ENCODE measurements around the gene IL4I1.

The IL4I1 gene

GRCh38 chr19:49850221-49850486, 46.5 kb downstream of the IL4I1 start:
- no peak for DNase-seq (ENCODE audit: low spot score)

GRCh38 chr19:49849433-49850220, 47.1 kb downstream of the IL4I1 start:
- no peak for DNase-seq (ENCODE audit: low spot score)

- DNase-seq (ENCODE audit: low spot score), result no peak
Measured at GRCh38 chr19:49848938-49849337, 47.7 kb downstream of the IL4I1 start.

GRCh38 chr19:49847731-49848696, 48.7 kb downstream of the IL4I1 start:
- DNase-seq (ENCODE audit: low spot score), result peak; percentile 76

- no peak for DNase-seq (ENCODE audit: low spot score)
Measured at GRCh38 chr19:49846408-49846807, 50.3 kb downstream of the IL4I1 start.

- DNase-seq (ENCODE audit: low spot score), result no peak
Measured at GRCh38 chr19:49845414-49845813, 51.3 kb downstream of the IL4I1 start.

- no peak for DNase-seq (ENCODE audit: low spot score)
Measured at GRCh38 chr19:49844138-49845095, 52.3 kb downstream of the IL4I1 start.

- DNase-seq (ENCODE audit: low spot score), result no peak
Measured at GRCh38 chr19:49843265-49843664, 53.4 kb downstream of the IL4I1 start.

GRCh38 chr19:49840736-49841249, 55.9 kb downstream of the IL4I1 start:
- no peak for DNase-seq (ENCODE audit: low spot score)

GRCh38 chr19:49840321-49840720, 56.4 kb downstream of the IL4I1 start:
- DNase-seq (ENCODE audit: low spot score), result no peak

GRCh38 chr19:49839713-49840112, 57.0 kb downstream of the IL4I1 start:
- no peak for DNase-seq (ENCODE audit: low spot score)

Data from hepatic stellate cell (primary cell).